K562 (cell line): ENCODE results near the gene KBTBD12.

Experiments used
- POLR2A ChIP-seq: fragments of 450-650 bp; conservative IDR thresholded peaks from 2 replicates; pipeline ENCODE4 v1.6.1; 2016
- REST ChIP-seq, 2 experiments: fragments of 450-650 bp; formaldehyde crosslinking in 1 of 2; IDR thresholded peaks; 2 replicates each; pipeline versions ENCODE4 v1.4.0 to v1.6.1; 2014 to 2020; ENCODE audit warnings: mild to moderate bottlenecking in 2 of 2, borderline replicate concordance in 1 of 2, low read depth in 1 of 2
- TARDBP ChIP-seq: fragments of 450-650 bp; IDR thresholded peaks from 2 replicates; pipeline ENCODE4 v1.6.1; 2016
- TGIF2 ChIP-seq: sonication (generic); formaldehyde crosslinking; IDR thresholded peaks from 2 replicates; pipeline ENCODE4 v1.8.1; 2022; ENCODE audit warnings: mild to moderate bottlenecking, missing genetic modification reagents, moderate library complexity

- TF ChIP-seq POLR2A, result no peak
- TF ChIP-seq TGIF2 (CRISPR knock-in tag), result no peak
- no peak for TF ChIP-seq TARDBP
- TF ChIP-seq REST (IDR thresholded peaks at IDR 0.05; ENCODE audit: borderline replicate concordance), result no peak
- TF ChIP-seq REST (CRISPR knock-in tag; IDR thresholded peaks at IDR 0.05; ENCODE audit: low read depth), result no peak
Observed at GRCh38 chr3:127894481-127894880, 20.6 kb upstream of the KBTBD12 start.
